Skeletal muscle satellite cell (primary cell): ENCODE data around the gene TSPAN31.

Experiments
- H3K27me3 ChIP-seq: 2 replicates; pipeline ENCODE4 v1.7.0; 2013; ENCODE audit warnings: low read length; ENCODE audit not compliant: control insufficient read depth, insufficient read depth
- H3K36me3 ChIP-seq: 2 replicates; pipeline ENCODE4 v1.7.0; 2013; ENCODE audit warnings: mild to moderate bottlenecking, control low read depth, low read length; ENCODE audit not compliant: insufficient read depth
- H3K4me1 ChIP-seq: 2 replicates; pipeline ENCODE4 v1.7.0; 2013; ENCODE audit warnings: low read length; ENCODE audit not compliant: control insufficient read depth, insufficient read depth
- H3K4me2 ChIP-seq: 2 replicates; pipeline ENCODE4 v1.7.0; 2013; ENCODE audit warnings: mild to moderate bottlenecking, low read length
- H3K4me3 ChIP-seq: 2 replicates; pipeline ENCODE4 v1.7.0; 2013; ENCODE audit warnings: low read length
- H3K9ac ChIP-seq: 2 replicates; pipeline ENCODE4 v1.7.0; 2013; ENCODE audit warnings: mild to moderate bottlenecking, low read depth, low read length, moderate library complexity
- H3K9me3 ChIP-seq: replicated peaks from 2 replicates; pipeline ENCODE4 v1.7.0; 2013; ENCODE audit warnings: mild to moderate bottlenecking, control low read depth, low read length

Gene TSPAN31

DNA sequence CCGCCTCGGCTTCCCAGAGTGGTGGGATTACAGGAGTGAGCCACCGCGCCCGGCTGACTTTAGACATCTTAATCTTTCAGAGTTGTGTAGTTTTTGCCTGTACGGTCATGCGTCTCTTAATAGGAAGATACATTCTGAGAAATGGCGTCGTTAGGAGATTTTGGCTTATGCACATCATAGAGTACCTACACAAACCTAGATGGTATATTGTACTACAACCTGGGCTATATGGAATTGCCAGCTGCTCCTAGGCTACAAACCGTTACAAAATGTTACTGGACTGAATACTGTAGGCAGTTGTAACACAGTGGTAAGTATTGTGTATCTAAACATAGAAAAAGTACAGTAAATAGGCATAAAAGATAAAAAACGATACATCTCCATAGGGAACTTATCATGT lies 39.0 kb downstream of the TSPAN31 start:
- Histone ChIP-seq H3K4me3 (no peak overlapping the region), H3K9ac (no peak overlapping the region), H3K4me2 (peak overlapping the region; percentile 49), H3K9me3 (no peaks in the 10 kb centered on the region), H3K4me1 (peaks cover 3% of the 10 kb centered on the region), H3K36me3 (peaks cover 32% of the 10 kb centered on the region), H3K27me3 (no peaks in the 10 kb centered on the region)

DNA sequence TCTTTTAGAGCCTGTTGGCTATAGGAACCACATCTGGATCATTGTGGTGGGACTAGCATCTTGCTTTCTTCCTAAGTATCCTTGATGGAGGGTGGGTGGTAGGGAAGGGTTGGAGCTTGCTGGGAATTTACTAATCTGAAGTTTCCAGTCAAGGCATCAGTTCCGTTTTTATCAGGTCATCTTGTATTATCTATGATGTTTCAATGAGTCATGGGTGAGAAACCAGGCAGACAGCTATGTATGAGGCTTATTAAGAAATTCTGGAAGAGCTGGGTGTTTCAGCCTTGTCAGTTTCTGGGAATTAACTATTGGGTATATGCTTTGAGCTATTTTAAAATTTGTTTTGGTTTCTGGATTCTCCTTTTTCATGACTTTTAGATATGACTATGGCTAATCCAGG lies 49.1 kb downstream of the TSPAN31 start:
- Histone ChIP-seq H3K4me2 (peak overlapping the region; percentile 39), H3K4me3 (no peak overlapping the region), H3K9me3 (no peaks in the 10 kb centered on the region), H3K4me1 (peaks cover 11% of the 10 kb centered on the region), H3K36me3 (peaks cover 41% of the 10 kb centered on the region), H3K9ac (peak overlapping the region; percentile 45), H3K27me3 (no peaks in the 10 kb centered on the region)

DNA sequence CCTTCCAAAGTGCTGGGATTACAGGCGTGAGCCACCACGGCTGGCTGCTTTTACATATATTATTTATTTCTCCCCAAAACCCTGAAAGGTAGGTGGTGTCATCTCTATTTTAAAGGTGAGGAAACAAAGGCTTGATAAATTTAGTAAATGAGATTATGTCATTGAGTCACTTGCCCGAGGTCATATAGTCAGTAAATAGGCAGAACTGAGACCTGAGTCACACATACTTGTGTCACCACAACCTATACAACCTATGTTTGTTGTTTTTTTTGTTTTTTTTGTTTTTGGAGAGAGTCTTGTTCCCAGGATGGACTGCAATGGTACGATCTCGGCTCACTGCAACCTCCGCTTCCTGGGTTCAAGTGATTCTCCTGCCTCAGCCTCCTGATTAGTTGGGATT lies 50.5 kb downstream of the TSPAN31 start:
- Histone ChIP-seq H3K36me3 (peaks cover 54% of the 10 kb centered on the region), H3K9ac (no peak overlapping the region), H3K9me3 (no peaks in the 10 kb centered on the region), H3K27me3 (no peaks in the 10 kb centered on the region), H3K4me1 (peaks cover 11% of the 10 kb centered on the region), H3K4me3 (no peak overlapping the region), H3K4me2 (no peak overlapping the region)

DNA sequence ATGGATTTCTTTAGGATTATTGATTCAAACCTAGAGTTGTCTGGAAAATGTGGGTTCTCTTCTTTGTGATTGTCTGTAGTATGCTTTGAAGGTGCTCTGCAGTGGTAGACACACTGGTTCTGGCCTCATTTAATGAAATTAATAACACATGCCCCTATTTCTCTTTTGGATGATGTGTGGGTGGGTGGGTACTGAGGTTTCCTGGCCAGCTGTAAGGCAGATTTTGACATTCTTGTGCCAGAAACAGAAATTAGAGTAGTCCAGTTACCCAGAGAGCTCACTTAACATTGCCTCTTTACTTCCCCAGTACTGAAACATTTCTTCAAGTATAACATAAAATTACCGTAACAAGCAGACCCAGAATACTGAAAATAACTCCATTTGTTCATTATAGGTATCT lies 52.2 kb downstream of the TSPAN31 start:
- Histone ChIP-seq H3K9me3 (no peaks in the 10 kb centered on the region), H3K36me3 (peaks cover 54% of the 10 kb centered on the region), H3K4me2 (no peak overlapping the region), H3K4me1 (peaks cover 11% of the 10 kb centered on the region), H3K4me3 (no peak overlapping the region), H3K27me3 (no peaks in the 10 kb centered on the region), H3K9ac (no peak overlapping the region)

DNA sequence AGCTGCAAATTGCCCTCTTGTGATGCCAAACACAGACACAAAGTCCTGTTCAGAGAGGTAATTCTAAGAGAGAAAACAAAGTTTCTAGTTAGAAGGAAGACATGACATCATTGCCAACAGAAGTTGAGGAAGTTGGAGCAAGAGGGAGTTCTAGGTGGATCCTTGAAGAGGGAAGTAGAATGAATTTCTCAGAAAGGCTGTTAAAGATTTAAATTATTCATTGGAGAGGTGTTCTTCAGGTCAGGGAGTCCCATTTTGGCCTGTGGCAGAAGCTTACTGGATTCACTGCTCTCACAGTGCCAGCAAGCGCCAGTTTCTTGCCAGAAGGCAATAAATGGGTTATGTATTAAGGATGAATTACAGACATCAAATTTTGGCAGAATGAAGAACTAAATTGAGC lies 53.1 kb downstream of the TSPAN31 start:
- Histone ChIP-seq H3K4me3 (no peak overlapping the region), H3K36me3 (peaks cover 54% of the 10 kb centered on the region), H3K4me1 (peaks cover 11% of the 10 kb centered on the region), H3K9ac (no peak overlapping the region), H3K27me3 (no peaks in the 10 kb centered on the region), H3K4me2 (no peak overlapping the region), H3K9me3 (no peaks in the 10 kb centered on the region)
